A673 (cell line): ENCODE results near the gene CATSPERB.

ENCODE experiments used
- CTCF ChIP-seq: fragments of 300-800, 200-600 bp; sonication (generic); conservative IDR thresholded peaks from 2 replicates; pipeline ENCODE4 v1.5.1; 2017; ENCODE audit warnings: low read depth, mild to moderate bottlenecking, antibody characterized with exemption, low read length, moderate library complexity, mixed read lengths
- EZH2 ChIP-seq: fragments of 200-600 bp; sonication (generic); IDR thresholded peaks from 2 replicates; pipeline ENCODE4 v1.6.1; 2017; ENCODE audit warnings: borderline replicate concordance, low read depth, mild to moderate bottlenecking, mixed read lengths, antibody characterized with exemption, low read length; ENCODE audit not compliant: poor library complexity, severe bottlenecking

GRCh38 chr14:91660790-91661189 lies 71.1 kb downstream of the CATSPERB start:
- TF ChIP-seq CTCF = no peak
- TF ChIP-seq EZH2 = no peak
